Measurements from ENCODE around the gene TGIF2. TPM values are rescaled to one million over a fixed set of nuclear protein-coding genes. Genes with fewer than 3 reads are reported as not detected.

TGIF2 gene
- polyA plus RNA-seq, 1 of the 3 experiments (the other 2 are of a cell fraction): 10.8 TPM

DNA sequence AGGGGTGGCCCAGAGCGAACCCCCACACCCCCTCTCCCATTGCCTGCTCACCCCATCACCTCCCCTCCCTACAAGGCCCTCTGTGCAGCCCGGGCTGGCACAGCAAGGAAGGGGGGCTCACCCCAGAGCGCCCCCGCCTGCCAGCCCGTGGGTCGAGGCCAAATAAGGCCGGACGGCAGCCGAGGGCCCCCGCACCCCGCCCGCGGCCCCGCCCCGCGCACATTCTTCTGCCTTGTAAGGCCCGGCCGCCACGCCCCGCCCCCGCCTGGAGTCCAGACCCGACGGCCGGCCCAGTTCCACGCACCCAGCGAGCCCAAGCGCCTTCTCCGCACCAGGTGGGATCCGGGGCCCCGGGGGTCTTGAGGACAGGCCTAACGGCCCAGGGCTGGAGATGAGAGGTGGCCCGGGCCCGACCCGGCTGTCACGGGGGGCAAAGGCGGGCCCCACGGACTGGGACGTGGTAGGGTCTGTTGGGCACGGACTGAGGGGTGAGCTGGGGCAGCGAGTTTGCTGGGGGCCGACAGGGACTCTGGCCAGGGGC lies 32.1 kb upstream of the TGIF2 start, which contains the start of gene MYL9:
MYL9 (plus strand) TSS at position 293 of the 541 bp plus-strand sequence. CDS start 3,366 bp downstream, outside the sequence.
- 84% methylated on average over 30 of the region's 41 CpGs for WGBS (ENCODE audit: low lambda C conversion rate)
- Histone ChIP-seq H3K27me3 (ENCODE audit: insufficient read depth) (no peaks in the 10 kb centered on the region), H3K9me2 (no peaks in the 10 kb centered on the region), H3K4me3 (ENCODE audit: low read depth in 2 of 2, low read length in 1 of 2) (no peak within 1 kb of the TSS; a peak in 1 of 4 replicates), H3K27ac (ENCODE audit: low read depth in 2 of 2, low read length in 1 of 2) (no peak within 1 kb of the TSS), H4K20me1 (ENCODE audit: insufficient read depth) (no peaks in the 10 kb centered on the region), H2AFZ (ENCODE audit: low read depth) (no peak within 1 kb of the TSS), H3K4me1 (ENCODE audit: control insufficient read depth in 1 of 2, insufficient read depth in 2 of 2, low read depth in 1 of 2, low read length in 1 of 2) (peaks cover 0 to 8% of the 10 kb centered on the region in 2 experiments; a peak in 2 of 4 replicates), H3F3A (replicated peaks; ENCODE audit: insufficient read depth) (peaks cover 10% of the 10 kb centered on the region), H3K9ac (no peak within 1 kb of the TSS), H3K4me2 (no peak within 1 kb of the TSS), H3K36me3 (replicated peaks in 1 of 2; ENCODE audit: control insufficient read depth in 1 of 2, insufficient read depth in 2 of 2, low read length in 1 of 2) (no peaks in the 10 kb centered on the region), H3K9me3 (no peaks in the 10 kb centered on the region), H3K79me2 (ENCODE audit: insufficient read depth) (no peaks in the 10 kb centered on the region)
- TF ChIP-seq, protein P1, sequence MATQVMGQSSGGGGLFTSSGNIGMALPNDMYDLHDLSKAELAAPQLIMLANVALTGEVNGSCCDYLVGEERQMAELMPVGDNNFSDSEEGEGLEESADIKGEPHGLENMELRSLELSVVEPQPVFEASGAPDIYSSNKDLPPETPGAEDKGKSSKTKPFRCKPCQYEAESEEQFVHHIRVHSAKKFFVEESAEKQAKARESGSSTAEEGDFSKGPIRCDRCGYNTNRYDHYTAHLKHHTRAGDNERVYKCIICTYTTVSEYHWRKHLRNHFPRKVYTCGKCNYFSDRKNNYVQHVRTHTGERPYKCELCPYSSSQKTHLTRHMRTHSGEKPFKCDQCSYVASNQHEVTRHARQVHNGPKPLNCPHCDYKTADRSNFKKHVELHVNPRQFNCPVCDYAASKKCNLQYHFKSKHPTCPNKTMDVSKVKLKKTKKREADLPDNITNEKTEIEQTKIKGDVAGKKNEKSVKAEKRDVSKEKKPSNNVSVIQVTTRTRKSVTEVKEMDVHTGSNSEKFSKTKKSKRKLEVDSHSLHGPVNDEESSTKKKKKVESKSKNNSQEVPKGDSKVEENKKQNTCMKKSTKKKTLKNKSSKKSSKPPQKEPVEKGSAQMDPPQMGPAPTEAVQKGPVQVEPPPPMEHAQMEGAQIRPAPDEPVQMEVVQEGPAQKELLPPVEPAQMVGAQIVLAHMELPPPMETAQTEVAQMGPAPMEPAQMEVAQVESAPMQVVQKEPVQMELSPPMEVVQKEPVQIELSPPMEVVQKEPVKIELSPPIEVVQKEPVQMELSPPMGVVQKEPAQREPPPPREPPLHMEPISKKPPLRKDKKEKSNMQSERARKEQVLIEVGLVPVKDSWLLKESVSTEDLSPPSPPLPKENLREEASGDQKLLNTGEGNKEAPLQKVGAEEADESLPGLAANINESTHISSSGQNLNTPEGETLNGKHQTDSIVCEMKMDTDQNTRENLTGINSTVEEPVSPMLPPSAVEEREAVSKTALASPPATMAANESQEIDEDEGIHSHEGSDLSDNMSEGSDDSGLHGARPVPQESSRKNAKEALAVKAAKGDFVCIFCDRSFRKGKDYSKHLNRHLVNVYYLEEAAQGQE (IDR thresholded peaks at IDR 0.05; ENCODE audit: low read depth, low read length): no peak
- TF ChIP-seq USF1 (IDR thresholded peaks at IDR 0.05; ENCODE audit: borderline replicate concordance, low read depth) (no peak), RCOR1 (IDR thresholded peaks at IDR 0.05; ENCODE audit: low read length) (no peak), NRF1 (IDR thresholded peaks at IDR 0.05; ENCODE audit: low read depth, low read length) (no peak), TEAD4 (IDR thresholded peaks at IDR 0.05; ENCODE audit: borderline replicate concordance, insufficient read depth) (no peak), SIN3A (IDR thresholded peaks at IDR 0.05; ENCODE audit: borderline replicate concordance, low read depth, low read length) (no peak), EP300 (IDR thresholded peaks at IDR 0.05; ENCODE audit: borderline replicate concordance in 1 of 2, low read depth in 1 of 2, low read length in 1 of 2) (no peak), SMC3 (IDR thresholded peaks at IDR 0.05; ENCODE audit: low read depth, low read length) (no peak), GABPA (IDR thresholded peaks at IDR 0.05; ENCODE audit: low read depth) (no peak), JUND (IDR thresholded peaks at IDR 0.05) (no peak), MXI1 (IDR thresholded peaks at IDR 0.05; ENCODE audit: low read depth, low read length) (no peak), MEF2A (IDR thresholded peaks at IDR 0.05; ENCODE audit: borderline replicate concordance, low read depth) (no peak)
- TF ChIP-seq, protein P2, sequence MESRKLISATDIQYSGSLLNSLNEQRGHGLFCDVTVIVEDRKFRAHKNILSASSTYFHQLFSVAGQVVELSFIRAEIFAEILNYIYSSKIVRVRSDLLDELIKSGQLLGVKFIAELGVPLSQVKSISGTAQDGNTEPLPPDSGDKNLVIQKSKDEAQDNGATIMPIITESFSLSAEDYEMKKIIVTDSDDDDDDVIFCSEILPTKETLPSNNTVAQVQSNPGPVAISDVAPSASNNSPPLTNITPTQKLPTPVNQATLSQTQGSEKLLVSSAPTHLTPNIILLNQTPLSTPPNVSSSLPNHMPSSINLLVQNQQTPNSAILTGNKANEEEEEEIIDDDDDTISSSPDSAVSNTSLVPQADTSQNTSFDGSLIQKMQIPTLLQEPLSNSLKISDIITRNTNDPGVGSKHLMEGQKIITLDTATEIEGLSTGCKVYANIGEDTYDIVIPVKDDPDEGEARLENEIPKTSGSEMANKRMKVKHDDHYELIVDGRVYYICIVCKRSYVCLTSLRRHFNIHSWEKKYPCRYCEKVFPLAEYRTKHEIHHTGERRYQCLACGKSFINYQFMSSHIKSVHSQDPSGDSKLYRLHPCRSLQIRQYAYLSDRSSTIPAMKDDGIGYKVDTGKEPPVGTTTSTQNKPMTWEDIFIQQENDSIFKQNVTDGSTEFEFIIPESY (IDR thresholded peaks at IDR 0.05; ENCODE audit: borderline replicate concordance, low read depth): no peak
- TF ChIP-seq, protein P3, sequence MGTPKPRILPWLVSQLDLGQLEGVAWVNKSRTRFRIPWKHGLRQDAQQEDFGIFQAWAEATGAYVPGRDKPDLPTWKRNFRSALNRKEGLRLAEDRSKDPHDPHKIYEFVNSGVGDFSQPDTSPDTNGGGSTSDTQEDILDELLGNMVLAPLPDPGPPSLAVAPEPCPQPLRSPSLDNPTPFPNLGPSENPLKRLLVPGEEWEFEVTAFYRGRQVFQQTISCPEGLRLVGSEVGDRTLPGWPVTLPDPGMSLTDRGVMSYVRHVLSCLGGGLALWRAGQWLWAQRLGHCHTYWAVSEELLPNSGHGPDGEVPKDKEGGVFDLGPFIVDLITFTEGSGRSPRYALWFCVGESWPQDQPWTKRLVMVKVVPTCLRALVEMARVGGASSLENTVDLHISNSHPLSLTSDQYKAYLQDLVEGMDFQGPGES (IDR thresholded peaks at IDR 0.05; ENCODE audit: low read depth, low read length): no peak
- ChIA-PET POLR2A (no interaction called here), CTCF (interaction anchor here (1.3 kb wide), 1 partner anchor 64 kb away, joined by 3 read pairs; the partner anchor contains the start of gene RAB5IF)
- DNase-seq: no peak

Data from SK-N-SH (cell line).